OCI-LY1 (cell line): ENCODE measurements around the gene ZNF518A.

Experiments
- EZH2 ChIP-seq: fragments of 200-600 bp; sonication (generic), shearing (Covaris generic); IDR thresholded peaks from 2 replicates; pipeline ENCODE4 v1.8.0; 2017; ENCODE audit warnings: borderline replicate concordance, mixed run types, mild to moderate bottlenecking, antibody characterized with exemption, low read length, moderate library complexity, mixed read lengths
- TF ChIP-seq, protein P1 (sequence below): fragments of 200-600 bp; sonication (generic), shearing (Covaris generic); IDR thresholded peaks from 2 replicates; pipeline ENCODE4 v1.5.1; 2017; ENCODE audit warnings: mild to moderate bottlenecking, antibody characterized with exemption, low read length, moderate library complexity, mixed read lengths

DNA sequence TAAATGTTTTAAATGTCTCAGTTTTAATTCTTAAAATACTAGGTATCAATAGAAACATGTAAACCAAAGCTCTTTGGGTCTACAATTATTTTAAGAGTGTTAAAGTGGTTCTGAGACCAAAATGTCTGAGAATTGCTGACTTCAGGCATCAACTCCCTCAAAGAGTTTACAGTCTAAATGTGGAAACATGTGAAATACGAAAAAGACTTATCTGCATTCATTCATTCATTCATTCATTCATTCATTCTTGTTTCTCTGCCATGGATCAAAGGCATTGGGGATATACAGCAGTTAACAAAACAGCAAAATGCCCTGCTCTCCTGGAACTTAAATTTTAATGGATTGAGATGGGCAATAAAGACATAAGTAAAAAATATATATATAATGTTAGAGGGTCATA, 71.4 kb downstream of the ZNF518A start:
- TF ChIP-seq, protein P1, sequence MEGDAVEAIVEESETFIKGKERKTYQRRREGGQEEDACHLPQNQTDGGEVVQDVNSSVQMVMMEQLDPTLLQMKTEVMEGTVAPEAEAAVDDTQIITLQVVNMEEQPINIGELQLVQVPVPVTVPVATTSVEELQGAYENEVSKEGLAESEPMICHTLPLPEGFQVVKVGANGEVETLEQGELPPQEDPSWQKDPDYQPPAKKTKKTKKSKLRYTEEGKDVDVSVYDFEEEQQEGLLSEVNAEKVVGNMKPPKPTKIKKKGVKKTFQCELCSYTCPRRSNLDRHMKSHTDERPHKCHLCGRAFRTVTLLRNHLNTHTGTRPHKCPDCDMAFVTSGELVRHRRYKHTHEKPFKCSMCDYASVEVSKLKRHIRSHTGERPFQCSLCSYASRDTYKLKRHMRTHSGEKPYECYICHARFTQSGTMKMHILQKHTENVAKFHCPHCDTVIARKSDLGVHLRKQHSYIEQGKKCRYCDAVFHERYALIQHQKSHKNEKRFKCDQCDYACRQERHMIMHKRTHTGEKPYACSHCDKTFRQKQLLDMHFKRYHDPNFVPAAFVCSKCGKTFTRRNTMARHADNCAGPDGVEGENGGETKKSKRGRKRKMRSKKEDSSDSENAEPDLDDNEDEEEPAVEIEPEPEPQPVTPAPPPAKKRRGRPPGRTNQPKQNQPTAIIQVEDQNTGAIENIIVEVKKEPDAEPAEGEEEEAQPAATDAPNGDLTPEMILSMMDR = no peak
- no peak for TF ChIP-seq EZH2
